Measurements from ENCODE around the gene ZDHHC13.

DNA sequence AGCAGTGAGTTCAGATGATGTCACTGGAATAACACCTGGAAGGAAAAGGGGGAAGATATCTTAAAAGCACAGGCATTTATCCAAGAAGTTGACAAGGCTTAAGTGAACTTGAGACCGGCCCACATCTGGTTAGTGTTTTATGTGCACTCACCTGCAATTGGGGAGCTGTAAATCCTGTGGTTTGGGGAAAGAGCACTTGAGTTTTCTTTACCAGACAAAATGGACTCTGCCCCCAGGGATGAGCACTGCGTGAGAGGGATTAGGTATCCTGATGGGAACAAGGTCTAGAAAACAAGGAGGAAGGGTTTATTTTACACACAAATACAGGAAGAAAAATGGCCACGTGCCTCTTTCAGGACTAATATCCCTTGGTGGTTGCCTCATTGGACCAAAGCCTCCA lies 108.6 kb downstream of the ZDHHC13 start:
- TF ChIP-seq SIRT6 (IDR thresholded peaks at IDR 0.05; ENCODE audit: low read depth, low read length), result no peak
- no peak for TF ChIP-seq ZNF586 (CRISPR knock-in tag; conservative IDR thresholded peaks at IDR 0.05)
- TF ChIP-seq, protein P1, sequence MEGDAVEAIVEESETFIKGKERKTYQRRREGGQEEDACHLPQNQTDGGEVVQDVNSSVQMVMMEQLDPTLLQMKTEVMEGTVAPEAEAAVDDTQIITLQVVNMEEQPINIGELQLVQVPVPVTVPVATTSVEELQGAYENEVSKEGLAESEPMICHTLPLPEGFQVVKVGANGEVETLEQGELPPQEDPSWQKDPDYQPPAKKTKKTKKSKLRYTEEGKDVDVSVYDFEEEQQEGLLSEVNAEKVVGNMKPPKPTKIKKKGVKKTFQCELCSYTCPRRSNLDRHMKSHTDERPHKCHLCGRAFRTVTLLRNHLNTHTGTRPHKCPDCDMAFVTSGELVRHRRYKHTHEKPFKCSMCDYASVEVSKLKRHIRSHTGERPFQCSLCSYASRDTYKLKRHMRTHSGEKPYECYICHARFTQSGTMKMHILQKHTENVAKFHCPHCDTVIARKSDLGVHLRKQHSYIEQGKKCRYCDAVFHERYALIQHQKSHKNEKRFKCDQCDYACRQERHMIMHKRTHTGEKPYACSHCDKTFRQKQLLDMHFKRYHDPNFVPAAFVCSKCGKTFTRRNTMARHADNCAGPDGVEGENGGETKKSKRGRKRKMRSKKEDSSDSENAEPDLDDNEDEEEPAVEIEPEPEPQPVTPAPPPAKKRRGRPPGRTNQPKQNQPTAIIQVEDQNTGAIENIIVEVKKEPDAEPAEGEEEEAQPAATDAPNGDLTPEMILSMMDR (IDR thresholded peaks at IDR 0.05 in 2 of 3, conservative IDR thresholded peaks at IDR 0.05 in 1 of 3; ENCODE audit: insufficient read depth in 2 of 3, low read depth in 1 of 3, low read length in 3 of 3), result no peak
- TF ChIP-seq, protein P2, sequence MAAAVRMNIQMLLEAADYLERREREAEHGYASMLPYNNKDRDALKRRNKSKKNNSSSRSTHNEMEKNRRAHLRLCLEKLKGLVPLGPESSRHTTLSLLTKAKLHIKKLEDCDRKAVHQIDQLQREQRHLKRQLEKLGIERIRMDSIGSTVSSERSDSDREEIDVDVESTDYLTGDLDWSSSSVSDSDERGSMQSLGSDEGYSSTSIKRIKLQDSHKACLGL (CRISPR knock-in tag; IDR thresholded peaks at IDR 0.05; ENCODE audit: borderline replicate concordance, poor library complexity, severe bottlenecking), result no peak
- TF ChIP-seq TAF1 (IDR thresholded peaks at IDR 0.05; ENCODE audit: control insufficient read depth, extremely low read depth, insufficient read depth, low read length, severe bottlenecking), result no peak
- TF ChIP-seq, protein P3, sequence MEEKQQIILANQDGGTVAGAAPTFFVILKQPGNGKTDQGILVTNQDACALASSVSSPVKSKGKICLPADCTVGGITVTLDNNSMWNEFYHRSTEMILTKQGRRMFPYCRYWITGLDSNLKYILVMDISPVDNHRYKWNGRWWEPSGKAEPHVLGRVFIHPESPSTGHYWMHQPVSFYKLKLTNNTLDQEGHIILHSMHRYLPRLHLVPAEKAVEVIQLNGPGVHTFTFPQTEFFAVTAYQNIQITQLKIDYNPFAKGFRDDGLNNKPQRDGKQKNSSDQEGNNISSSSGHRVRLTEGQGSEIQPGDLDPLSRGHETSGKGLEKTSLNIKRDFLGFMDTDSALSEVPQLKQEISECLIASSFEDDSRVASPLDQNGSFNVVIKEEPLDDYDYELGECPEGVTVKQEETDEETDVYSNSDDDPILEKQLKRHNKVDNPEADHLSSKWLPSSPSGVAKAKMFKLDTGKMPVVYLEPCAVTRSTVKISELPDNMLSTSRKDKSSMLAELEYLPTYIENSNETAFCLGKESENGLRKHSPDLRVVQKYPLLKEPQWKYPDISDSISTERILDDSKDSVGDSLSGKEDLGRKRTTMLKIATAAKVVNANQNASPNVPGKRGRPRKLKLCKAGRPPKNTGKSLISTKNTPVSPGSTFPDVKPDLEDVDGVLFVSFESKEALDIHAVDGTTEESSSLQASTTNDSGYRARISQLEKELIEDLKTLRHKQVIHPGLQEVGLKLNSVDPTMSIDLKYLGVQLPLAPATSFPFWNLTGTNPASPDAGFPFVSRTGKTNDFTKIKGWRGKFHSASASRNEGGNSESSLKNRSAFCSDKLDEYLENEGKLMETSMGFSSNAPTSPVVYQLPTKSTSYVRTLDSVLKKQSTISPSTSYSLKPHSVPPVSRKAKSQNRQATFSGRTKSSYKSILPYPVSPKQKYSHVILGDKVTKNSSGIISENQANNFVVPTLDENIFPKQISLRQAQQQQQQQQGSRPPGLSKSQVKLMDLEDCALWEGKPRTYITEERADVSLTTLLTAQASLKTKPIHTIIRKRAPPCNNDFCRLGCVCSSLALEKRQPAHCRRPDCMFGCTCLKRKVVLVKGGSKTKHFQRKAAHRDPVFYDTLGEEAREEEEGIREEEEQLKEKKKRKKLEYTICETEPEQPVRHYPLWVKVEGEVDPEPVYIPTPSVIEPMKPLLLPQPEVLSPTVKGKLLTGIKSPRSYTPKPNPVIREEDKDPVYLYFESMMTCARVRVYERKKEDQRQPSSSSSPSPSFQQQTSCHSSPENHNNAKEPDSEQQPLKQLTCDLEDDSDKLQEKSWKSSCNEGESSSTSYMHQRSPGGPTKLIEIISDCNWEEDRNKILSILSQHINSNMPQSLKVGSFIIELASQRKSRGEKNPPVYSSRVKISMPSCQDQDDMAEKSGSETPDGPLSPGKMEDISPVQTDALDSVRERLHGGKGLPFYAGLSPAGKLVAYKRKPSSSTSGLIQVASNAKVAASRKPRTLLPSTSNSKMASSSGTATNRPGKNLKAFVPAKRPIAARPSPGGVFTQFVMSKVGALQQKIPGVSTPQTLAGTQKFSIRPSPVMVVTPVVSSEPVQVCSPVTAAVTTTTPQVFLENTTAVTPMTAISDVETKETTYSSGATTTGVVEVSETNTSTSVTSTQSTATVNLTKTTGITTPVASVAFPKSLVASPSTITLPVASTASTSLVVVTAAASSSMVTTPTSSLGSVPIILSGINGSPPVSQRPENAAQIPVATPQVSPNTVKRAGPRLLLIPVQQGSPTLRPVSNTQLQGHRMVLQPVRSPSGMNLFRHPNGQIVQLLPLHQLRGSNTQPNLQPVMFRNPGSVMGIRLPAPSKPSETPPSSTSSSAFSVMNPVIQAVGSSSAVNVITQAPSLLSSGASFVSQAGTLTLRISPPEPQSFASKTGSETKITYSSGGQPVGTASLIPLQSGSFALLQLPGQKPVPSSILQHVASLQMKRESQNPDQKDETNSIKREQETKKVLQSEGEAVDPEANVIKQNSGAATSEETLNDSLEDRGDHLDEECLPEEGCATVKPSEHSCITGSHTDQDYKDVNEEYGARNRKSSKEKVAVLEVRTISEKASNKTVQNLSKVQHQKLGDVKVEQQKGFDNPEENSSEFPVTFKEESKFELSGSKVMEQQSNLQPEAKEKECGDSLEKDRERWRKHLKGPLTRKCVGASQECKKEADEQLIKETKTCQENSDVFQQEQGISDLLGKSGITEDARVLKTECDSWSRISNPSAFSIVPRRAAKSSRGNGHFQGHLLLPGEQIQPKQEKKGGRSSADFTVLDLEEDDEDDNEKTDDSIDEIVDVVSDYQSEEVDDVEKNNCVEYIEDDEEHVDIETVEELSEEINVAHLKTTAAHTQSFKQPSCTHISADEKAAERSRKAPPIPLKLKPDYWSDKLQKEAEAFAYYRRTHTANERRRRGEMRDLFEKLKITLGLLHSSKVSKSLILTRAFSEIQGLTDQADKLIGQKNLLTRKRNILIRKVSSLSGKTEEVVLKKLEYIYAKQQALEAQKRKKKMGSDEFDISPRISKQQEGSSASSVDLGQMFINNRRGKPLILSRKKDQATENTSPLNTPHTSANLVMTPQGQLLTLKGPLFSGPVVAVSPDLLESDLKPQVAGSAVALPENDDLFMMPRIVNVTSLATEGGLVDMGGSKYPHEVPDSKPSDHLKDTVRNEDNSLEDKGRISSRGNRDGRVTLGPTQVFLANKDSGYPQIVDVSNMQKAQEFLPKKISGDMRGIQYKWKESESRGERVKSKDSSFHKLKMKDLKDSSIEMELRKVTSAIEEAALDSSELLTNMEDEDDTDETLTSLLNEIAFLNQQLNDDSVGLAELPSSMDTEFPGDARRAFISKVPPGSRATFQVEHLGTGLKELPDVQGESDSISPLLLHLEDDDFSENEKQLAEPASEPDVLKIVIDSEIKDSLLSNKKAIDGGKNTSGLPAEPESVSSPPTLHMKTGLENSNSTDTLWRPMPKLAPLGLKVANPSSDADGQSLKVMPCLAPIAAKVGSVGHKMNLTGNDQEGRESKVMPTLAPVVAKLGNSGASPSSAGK (IDR thresholded peaks at IDR 0.05), result no peak
- no peak for TF ChIP-seq SMARCB1 (IDR thresholded peaks at IDR 0.05; ENCODE audit: insufficient read length, low read depth)
- TF ChIP-seq, protein P4, sequence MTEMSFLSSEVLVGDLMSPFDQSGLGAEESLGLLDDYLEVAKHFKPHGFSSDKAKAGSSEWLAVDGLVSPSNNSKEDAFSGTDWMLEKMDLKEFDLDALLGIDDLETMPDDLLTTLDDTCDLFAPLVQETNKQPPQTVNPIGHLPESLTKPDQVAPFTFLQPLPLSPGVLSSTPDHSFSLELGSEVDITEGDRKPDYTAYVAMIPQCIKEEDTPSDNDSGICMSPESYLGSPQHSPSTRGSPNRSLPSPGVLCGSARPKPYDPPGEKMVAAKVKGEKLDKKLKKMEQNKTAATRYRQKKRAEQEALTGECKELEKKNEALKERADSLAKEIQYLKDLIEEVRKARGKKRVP (CRISPR knock-in tag; IDR thresholded peaks at IDR 0.05), result no peak
- TF ChIP-seq, protein P5, sequence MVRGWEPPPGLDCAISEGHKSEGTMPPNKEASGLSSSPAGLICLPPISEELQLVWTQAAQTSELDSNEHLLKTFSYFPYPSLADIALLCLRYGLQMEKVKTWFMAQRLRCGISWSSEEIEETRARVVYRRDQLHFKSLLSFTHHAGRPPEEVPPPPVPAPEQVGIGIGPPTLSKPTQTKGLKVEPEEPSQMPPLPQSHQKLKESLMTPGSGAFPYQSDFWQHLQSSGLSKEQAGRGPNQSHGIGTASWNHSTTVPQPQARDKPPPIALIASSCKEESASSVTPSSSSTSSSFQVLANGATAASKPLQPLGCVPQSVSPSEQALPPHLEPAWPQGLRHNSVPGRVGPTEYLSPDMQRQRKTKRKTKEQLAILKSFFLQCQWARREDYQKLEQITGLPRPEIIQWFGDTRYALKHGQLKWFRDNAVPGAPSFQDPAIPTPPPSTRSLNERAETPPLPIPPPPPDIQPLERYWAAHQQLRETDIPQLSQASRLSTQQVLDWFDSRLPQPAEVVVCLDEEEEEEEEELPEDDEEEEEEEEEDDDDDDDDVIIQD (CRISPR knock-in tag; IDR thresholded peaks at IDR 0.05), result no peak
- TF ChIP-seq TAF9B (IDR thresholded peaks at IDR 0.05; ENCODE audit: partially characterized antibody), result no peak
- TF ChIP-seq ELF4 (CRISPR knock-in tag; IDR thresholded peaks at IDR 0.05), result no peak
- TF ChIP-seq RBBP5 (IDR thresholded peaks at IDR 0.05; ENCODE audit: borderline replicate concordance, insufficient read depth, low read length, poor library complexity, severe bottlenecking), result no peak

All from K562 (cell line).